Tibial artery (tissue), 4 donors: ENCODE data around the gene FBRS.

Source experiments
- DNase-seq, 2 donors: peaks; one replicate each; pipeline ENCODE4 v3.0.0-alpha.2; 2019
- H3K27ac ChIP-seq, 2 donors: fragments of 200-600 bp; sonication (generic) in 1 of 2; 1 replicate in 1 of 2; 2 replicates in 1 of 2; pipeline ENCODE4 v1.5.1; 2018 to 2019; ENCODE audit warnings: mild to moderate bottlenecking in 1 of 2
- H3K27me3 ChIP-seq, 2 donors: fragments of 200-600 bp; sonication (generic) in 1 of 2; one replicate each; pipeline versions ENCODE4 v1.5.1 to v1.6.0; 2016 to 2019
- H3K36me3 ChIP-seq, 3 donors: fragments of 200-600 bp; sonication (generic) in 2 of 3; one replicate each; pipeline ENCODE4 v1.5.1; 2016 to 2019; ENCODE audit warnings: mild to moderate bottlenecking in 2 of 3
- H3K4me1 ChIP-seq, 4 donors: fragments of 200-600 bp; sonication (generic) in 2 of 4; 1 replicate in 3 of 4; 2 replicates in 1 of 4; pipeline ENCODE4 v1.5.1; 2016 to 2019
- H3K4me3 ChIP-seq, 2 donors: fragments of 200-600 bp; sonication (generic) in 1 of 2; 1 replicate in 1 of 2; 2 replicates in 1 of 2; pipeline ENCODE4 v1.5.1; 2018 to 2019; ENCODE audit warnings: mild to moderate bottlenecking in 2 of 2
- H3K9me3 ChIP-seq, 3 donors: fragments of 200-600 bp; sonication (generic) in 1 of 3; one replicate each; pipeline ENCODE4 v1.5.1; 2016 to 2019
- intact Hi-C: fragments of 100-400 bp; cut with DNase I; formaldehyde crosslinking; loops from one replicate; pipeline ENCODE4 v1.15.0; 2023; ENCODE audit warnings: low total_unique reads
- TF ChIP-seq, protein P1 (sequence below), 2 experiments: fragments of 200-600 bp in 1 of 2; fragments of 450-650 bp in 1 of 2; IDR thresholded peaks; one replicate each; pipeline ENCODE4 v1.5.1; 2017 to 2019; ENCODE audit warnings: antibody characterized with exemption in 2 of 2, mild to moderate bottlenecking in 1 of 2, moderate library complexity in 1 of 2

The FBRS gene

DNA sequence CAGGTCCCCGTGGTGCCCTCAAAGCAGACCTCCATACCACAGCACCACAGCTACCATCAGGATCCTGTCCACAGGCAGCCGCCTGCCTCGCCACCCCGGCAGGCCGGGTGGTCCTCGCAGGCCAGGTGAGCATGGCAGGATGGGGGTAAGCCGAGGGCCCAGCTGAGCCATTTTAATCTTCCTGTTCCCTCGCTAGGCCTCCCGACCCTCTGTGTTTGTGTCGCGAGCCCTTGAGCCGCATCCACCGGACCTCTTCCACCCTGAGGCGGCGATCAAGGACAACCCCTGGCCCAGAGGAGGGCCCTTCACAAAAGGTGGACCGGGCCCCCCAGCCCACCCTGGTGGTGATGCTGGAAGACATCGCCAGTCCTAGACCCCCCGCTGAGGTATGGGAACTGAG, 5.5 kb upstream of the FBRS start:
- TF ChIP-seq, protein P1, sequence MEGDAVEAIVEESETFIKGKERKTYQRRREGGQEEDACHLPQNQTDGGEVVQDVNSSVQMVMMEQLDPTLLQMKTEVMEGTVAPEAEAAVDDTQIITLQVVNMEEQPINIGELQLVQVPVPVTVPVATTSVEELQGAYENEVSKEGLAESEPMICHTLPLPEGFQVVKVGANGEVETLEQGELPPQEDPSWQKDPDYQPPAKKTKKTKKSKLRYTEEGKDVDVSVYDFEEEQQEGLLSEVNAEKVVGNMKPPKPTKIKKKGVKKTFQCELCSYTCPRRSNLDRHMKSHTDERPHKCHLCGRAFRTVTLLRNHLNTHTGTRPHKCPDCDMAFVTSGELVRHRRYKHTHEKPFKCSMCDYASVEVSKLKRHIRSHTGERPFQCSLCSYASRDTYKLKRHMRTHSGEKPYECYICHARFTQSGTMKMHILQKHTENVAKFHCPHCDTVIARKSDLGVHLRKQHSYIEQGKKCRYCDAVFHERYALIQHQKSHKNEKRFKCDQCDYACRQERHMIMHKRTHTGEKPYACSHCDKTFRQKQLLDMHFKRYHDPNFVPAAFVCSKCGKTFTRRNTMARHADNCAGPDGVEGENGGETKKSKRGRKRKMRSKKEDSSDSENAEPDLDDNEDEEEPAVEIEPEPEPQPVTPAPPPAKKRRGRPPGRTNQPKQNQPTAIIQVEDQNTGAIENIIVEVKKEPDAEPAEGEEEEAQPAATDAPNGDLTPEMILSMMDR (IDR thresholded peaks at IDR 0.05), result no peak
- Histone ChIP-seq H3K4me3 (no peak overlapping the region), H3K9me3 (no peaks in the 10 kb centered on the region), H3K27me3 (no peaks in the 10 kb centered on the region), H3K4me1 (peaks cover 0 to 42% (median 27%) of the 10 kb centered on the region in 4 donors), H3K27ac (peak overlapping the region; percentile 92 to 94), H3K36me3 (peaks cover 38 to 46% (median 44%) of the 10 kb centered on the region in 3 donors)
- intact Hi-C loops, result no loop called here
- no peak for DNase-seq

DNA sequence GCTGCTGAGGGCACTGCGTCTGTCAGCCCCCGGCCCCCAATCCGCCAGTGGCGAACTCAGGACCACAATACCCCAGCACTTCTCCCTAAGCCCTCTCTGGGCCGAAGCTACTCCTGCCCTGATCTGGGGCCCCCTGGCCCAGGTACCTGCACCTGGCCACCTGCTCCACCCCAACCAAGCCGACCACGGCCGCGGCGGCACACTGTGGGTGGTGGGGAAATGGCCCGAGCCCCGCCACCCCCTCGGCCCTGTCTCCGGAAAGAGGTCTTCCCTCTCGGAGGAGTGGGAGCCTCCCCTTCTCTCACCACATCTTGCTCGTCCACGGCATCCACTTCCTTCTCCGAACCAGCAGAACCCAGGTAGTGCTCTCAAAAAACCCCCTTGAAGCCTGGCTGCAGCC, 3.4 kb upstream of the FBRS start:
- H3K27ac ChIP-seq, result no peak overlapping the region
- DNase-seq, result no peak
- TF ChIP-seq, protein P1 (IDR thresholded peaks at IDR 0.05), result no peak
- no peak overlapping the region for H3K4me3 ChIP-seq
- peaks cover 0 to 38% (median 28%) of the 10 kb centered on the region in 4 donors for H3K4me1 ChIP-seq
- H3K36me3 ChIP-seq, result peaks cover 38 to 46% (median 44%) of the 10 kb centered on the region in 3 donors
- H3K9me3 ChIP-seq, result no peaks in the 10 kb centered on the region
- intact Hi-C loops, result no loop called here
- H3K27me3 ChIP-seq, result no peaks in the 10 kb centered on the region

DNA sequence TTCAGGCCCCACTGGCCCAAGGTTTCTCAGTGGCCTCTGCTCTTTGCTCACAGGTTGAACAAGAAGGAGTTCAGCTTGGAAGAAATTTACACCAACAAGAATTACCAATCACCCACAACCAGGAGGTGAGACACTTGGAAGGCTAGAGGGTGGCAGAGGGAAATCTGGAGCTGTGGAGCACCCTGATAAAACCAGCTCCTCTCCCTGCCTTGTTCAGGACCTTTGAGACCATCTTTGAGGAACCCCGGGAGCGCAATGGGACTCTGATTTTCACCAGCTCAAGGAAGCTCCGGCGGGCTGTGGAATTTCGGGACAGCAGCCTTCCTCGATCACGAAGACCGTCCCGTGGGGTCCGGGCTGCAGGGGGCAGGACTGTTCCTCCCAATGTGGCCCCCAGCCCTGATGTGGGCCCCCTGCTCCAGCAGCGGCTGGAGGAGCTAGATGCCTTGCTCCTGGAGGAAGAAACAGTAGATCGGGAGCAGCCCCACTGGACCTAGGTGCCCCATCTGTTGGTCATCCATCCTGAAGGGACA, 2.4 kb upstream of the FBRS start:
- intact Hi-C loops, result no loop called here
- H3K4me3 ChIP-seq, result no peak overlapping the region
- no peaks in the 10 kb centered on the region for H3K9me3 ChIP-seq
- peaks cover 0 to 46% (median 37%) of the 10 kb centered on the region in 4 donors for H3K4me1 ChIP-seq
- no peak for DNase-seq
- peak overlapping the region in 1 of 2 donors; percentile 85 for H3K27ac ChIP-seq
- H3K36me3 ChIP-seq, result peaks cover 38 to 46% (median 46%) of the 10 kb centered on the region in 3 donors
- no peaks in the 10 kb centered on the region for H3K27me3 ChIP-seq
- TF ChIP-seq, protein P1 (IDR thresholded peaks at IDR 0.05), result no peak

DNA sequence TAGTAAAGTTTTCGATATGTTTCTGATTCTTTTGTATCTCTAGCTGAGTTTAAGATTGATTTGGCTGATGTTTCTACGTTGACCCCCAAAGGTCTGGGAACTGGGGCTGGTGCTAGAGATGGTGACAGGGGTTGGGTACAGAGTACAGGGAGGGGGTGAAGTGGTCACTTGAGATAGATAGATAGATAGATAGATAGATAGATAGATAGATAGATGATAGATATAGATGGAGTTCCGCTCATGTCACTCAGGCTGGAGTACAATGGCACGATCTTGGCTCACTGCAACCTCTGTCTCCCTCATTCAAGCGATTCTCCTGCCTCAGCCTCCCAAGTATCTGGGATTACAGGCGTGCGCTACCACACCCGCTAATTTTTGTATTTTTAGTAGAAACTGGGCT, 1.8 kb upstream of the FBRS start:
- intact Hi-C loops, result no loop called here
- peaks cover 38 to 51% (median 51%) of the 10 kb centered on the region in 3 donors for H3K36me3 ChIP-seq
- H3K9me3 ChIP-seq, result no peaks in the 10 kb centered on the region
- DNase-seq, result no peak
- H3K4me1 ChIP-seq, result peaks cover 0 to 51% (median 43%) of the 10 kb centered on the region in 4 donors
- H3K27ac ChIP-seq, result peak overlapping the region in 1 of 2 donors; percentile 85
- TF ChIP-seq, protein P1 (IDR thresholded peaks at IDR 0.05), result no peak
- no peak overlapping the region for H3K4me3 ChIP-seq
- H3K27me3 ChIP-seq, result no peaks in the 10 kb centered on the region

DNA sequence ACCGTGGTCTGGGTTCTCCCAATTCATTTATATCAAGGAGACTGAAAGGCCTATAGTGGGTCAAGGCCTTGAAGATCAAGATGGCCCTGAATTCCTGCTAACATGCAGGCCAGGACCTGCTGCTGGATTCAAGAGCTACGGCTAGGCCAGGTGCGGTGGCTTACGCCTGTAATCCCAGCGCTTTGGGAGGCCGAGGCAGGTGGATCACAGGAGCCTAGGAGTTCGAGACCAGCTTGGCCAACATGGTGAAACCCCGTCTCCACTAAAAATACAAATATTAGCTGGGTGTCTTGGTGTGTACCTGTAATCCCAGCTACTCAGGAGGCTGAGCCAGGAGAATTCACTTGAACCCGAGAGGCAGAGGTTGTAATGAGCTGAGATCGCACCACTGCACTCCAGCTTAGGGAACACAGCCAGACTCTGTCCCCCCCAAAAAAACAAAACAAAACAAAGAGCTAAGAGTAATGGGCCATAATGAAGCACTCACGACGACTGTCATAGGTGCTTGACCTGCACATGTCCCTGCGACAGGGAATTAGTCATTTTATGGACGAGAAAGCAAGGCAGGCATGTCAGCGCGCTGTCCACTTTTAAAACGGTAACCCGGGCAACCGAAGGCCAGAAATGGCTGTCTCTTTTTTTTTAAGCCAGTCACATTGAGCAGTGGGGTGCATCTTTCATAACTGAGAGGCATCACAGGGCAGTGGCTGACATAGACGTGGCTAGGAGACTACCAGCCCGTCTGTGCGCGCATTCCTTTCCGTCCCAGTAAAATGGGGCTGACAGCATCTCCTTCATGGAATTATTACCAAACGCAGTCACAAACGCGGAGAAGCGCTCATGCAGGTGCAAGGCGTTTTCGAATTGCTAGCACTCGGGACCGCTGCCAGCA, 1.0 kb upstream of the FBRS start:
- Histone ChIP-seq H3K27ac (peak overlapping the region; percentile 85 to 99), H3K4me3 (peak overlapping the region; percentile 44 to 56), H3K9me3 (no peaks in the 10 kb centered on the region), H3K4me1 (peaks cover 0 to 52% (median 42%) of the 10 kb centered on the region in 4 donors), H3K36me3 (peaks cover 39 to 58% (median 58%) of the 10 kb centered on the region in 3 donors), H3K27me3 (no peaks in the 10 kb centered on the region)
- no peak for DNase-seq
- TF ChIP-seq, protein P1 (IDR thresholded peaks at IDR 0.05), result no peak
- intact Hi-C loops, result no loop called here
